Testis (tissue), 3 donors: Measurements from ENCODE around the gene TFB1M. TPM values are rescaled to one million over a fixed set of nuclear protein-coding genes. Genes with fewer than 3 reads are reported as not detected.

Experiments used
- DNase-seq: peaks from one replicate; pipeline ENCODE4 v3.0.0-alpha.2; 2019
- H3K27ac ChIP-seq, 2 donors: fragments of 200-600 bp; sonication (generic); one replicate each; pipeline ENCODE4 v1.5.1; 2019
- H3K27me3 ChIP-seq: fragments of 200-600 bp; sonication (generic); one replicate; pipeline ENCODE4 v1.5.1; 2019
- H3K36me3 ChIP-seq: fragments of 200-600 bp; sonication (generic); one replicate; pipeline ENCODE4 v1.5.1; 2017; ENCODE audit warnings: low read depth; ENCODE audit errors: missing control alignments
- H3K4me1 ChIP-seq: fragments of 200-600 bp; sonication (generic); one replicate; pipeline ENCODE4 v1.5.1; 2019
- H3K4me3 ChIP-seq, 2 donors: fragments of 200-600 bp; sonication (generic); one replicate each; pipeline ENCODE4 v1.5.1; 2017 to 2019
- H3K9me3 ChIP-seq: fragments of 200-600 bp; sonication (generic); one replicate; pipeline ENCODE4 v1.5.1; 2017
- POLR2A ChIP-seq: fragments of 450-650 bp; IDR thresholded peaks from one replicate; pipeline ENCODE4 v1.6.1; 2017; ENCODE audit warnings: antibody characterized with exemption, mild to moderate bottlenecking, moderate library complexity
- WGBS, 2 donors: methylation state at CpG; one replicate each; pipeline ENCODE4 v1.1.5; 2018; 5-methylcytosine and 5-hydroxymethylcytosine counted together
- intact Hi-C: fragments of 100-400 bp; cut with DNase I; formaldehyde crosslinking; loops from one replicate; pipeline ENCODE4 v1.15.1; 2023; ENCODE audit warnings: low total_unique reads
- polyA plus RNA-seq: library from polyadenylated mRNA; stranded (reverse); fragments of 350-450 nt; fragmentation: Illumina TruSeq; extraction: RNeasy Lipid Tissue Mini Kit (QIAGEN cat#74804); gene quantifications from one replicate; pipeline ENCODE4 v1.2.3, GENCODE V29; 2014; ENCODE audit warnings: low read depth, low replicate concordance; ENCODE audit not compliant: insufficient read depth
- total RNA-seq, 2 donors: library from RNA; depleted of rRNA; stranded (reverse); fragments of >200 nt; gene quantifications; one replicate each; pipeline ENCODE4 v1.2.3, GENCODE V29; 2016
- TF ChIP-seq, protein P1 (sequence below), 3 experiments: fragments of 450-650 bp in 2 of 3; fragments of 200-600 bp in 1 of 3; sonication (generic) in 1 of 3; IDR thresholded peaks; one replicate each; pipeline ENCODE4 v1.5.1; 2016 to 2019; ENCODE audit warnings: antibody characterized with exemption in 3 of 3, mild to moderate bottlenecking in 2 of 3, moderate library complexity in 1 of 3

TFB1M gene
- total and polyA plus RNA-seq, 3 donors from 2014 or later: 32.2 to 47.1 (median 36.1) TPM

DNA sequence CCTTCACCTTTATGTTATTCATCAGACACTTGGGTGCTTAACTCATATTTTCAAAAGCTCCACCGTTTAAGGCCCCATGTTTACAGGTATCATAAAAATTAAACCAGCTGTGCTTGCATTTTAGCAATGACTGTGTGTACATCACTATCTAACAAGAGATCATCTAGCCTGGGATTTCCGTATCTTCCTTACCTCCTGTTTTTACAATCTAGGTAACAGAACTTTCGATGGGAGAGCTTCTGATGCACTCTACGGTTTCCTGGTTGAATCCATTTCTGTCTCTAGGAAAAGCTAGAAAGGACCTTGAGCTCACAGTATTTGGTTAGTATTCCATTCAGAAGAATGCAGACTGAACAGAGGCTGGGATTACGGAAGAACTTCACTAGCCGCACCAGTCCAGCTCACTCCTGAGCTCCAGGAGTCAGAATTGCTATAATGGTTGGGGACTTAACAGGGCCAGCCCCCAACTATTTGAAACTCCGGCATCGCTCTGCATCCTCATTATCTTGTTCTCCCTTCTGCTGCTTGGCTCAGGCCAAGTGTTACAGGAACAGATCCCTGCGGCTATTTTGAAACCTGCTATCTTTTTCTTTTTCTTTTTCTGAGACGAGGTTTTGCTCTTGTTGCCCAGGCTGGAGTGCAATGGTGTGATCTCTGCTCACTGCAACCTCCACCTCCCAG is 63.4 kb downstream of the TFB1M start:
- no peaks in the 10 kb centered on the region for H3K36me3 ChIP-seq
- no peak overlapping the region for H3K4me3 ChIP-seq
- H3K9me3 ChIP-seq: no peaks in the 10 kb centered on the region
- H3K4me1 ChIP-seq: no peaks in the 10 kb centered on the region
- no peak overlapping the region for H3K27ac ChIP-seq
- DNase-seq: no peak
- intact Hi-C loops: no loop called here
- 85 to 88% methylated on average over 10 of the region's 10 CpGs for WGBS, 2 donors
- H3K27me3 ChIP-seq: no peaks in the 10 kb centered on the region
- TF ChIP-seq, protein P1, sequence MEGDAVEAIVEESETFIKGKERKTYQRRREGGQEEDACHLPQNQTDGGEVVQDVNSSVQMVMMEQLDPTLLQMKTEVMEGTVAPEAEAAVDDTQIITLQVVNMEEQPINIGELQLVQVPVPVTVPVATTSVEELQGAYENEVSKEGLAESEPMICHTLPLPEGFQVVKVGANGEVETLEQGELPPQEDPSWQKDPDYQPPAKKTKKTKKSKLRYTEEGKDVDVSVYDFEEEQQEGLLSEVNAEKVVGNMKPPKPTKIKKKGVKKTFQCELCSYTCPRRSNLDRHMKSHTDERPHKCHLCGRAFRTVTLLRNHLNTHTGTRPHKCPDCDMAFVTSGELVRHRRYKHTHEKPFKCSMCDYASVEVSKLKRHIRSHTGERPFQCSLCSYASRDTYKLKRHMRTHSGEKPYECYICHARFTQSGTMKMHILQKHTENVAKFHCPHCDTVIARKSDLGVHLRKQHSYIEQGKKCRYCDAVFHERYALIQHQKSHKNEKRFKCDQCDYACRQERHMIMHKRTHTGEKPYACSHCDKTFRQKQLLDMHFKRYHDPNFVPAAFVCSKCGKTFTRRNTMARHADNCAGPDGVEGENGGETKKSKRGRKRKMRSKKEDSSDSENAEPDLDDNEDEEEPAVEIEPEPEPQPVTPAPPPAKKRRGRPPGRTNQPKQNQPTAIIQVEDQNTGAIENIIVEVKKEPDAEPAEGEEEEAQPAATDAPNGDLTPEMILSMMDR (IDR thresholded peaks at IDR 0.05): no peak
- TF ChIP-seq POLR2A: no peak

DNA sequence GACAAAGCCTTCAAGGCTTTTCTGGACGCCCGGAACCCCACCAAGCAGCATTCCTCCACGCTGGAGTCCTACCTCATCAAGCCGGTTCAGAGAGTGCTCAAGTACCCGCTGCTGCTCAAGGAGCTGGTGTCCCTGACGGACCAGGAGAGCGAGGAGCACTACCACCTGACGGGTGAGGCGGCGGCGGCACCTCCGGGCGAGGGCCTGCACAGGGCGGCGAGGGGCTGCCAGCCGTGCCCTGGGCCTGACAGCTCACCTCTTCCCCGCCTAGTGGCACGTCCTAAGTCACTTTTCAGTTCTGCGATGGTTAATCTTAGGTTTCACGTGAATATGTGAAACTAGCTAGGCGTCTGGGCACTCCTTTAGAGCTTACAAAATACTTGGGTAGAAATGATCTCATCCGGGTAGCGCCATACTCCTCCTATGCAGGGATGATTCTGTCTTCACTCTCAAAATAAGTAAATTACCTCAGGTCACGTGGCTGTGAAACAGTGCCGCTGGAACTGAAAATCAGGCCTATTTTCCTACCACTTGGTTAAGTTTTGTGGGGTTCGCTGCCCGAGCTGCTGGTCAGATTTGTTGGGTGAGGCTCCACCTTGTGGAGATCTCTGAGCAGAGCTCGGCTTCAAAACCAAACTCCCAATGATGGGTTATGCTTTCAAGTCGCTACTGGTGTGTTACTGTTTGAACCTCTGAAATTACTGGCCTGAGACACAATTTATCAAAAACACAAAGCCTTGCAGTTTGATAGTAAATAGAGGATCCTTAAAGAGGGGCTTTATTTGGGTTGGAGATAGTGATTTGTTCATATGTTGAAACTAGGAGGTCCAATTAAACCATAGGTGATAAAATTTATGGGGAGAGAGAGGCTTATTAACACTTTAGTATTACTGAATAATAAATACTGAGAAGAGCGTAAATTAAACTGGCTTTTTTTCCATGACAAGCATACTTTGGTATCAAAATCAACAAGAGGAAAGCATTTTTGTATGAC is 66.0 kb downstream of the TFB1M start:
- peak; percentile 56 for DNase-seq
- no peaks in the 10 kb centered on the region for H3K27me3 ChIP-seq
- H3K4me1 ChIP-seq: no peaks in the 10 kb centered on the region
- no peak overlapping the region for H3K27ac ChIP-seq
- H3K36me3 ChIP-seq: no peaks in the 10 kb centered on the region
- TF ChIP-seq POLR2A: no peak
- TF ChIP-seq, protein P1 (IDR thresholded peaks at IDR 0.05): peak in 2 of 3 experiments; percentile 40 to 41
- intact Hi-C loops: loop anchor here (10.0 kb wide), 1 partner anchor 64 kb away; no protein-coding TSS in a partner anchor
- H3K4me3 ChIP-seq: no peak overlapping the region
- no peaks in the 10 kb centered on the region for H3K9me3 ChIP-seq
- WGBS, 2 donors: 77 to 79% methylated on average over 18 to 30 of the region's 30 CpGs

DNA sequence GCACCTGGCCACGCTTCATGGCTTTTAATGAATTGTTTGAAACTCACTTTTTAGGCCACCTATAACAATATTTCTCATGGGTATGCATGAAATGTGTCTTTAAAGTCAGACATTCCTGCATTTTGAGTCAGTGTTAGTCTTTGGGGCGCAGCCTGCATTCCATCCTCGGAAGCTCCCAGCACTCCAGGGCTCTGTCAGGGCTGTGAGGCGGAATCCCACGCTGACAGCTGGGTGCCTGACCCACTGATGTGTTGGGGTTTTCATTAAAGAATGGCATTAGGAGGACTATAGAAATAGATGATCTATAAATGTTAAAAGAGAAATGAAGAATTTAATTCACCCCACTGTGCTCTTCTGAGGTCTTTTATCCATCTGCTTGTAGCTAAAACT is 66.7 kb downstream of the TFB1M start:
- Histone ChIP-seq H3K27ac (no peak overlapping the region), H3K4me1 (no peaks in the 10 kb centered on the region), H3K4me3 (no peak overlapping the region), H3K27me3 (no peaks in the 10 kb centered on the region), H3K9me3 (no peaks in the 10 kb centered on the region), H3K36me3 (no peaks in the 10 kb centered on the region)
- WGBS, 2 donors: 90 to 95% methylated on average over 5 of the region's 5 CpGs
- intact Hi-C loops: loop anchor here (10.0 kb wide), 1 partner anchor 63 kb away; no protein-coding TSS in a partner anchor
- no peak for DNase-seq
- no peak for TF ChIP-seq POLR2A
- TF ChIP-seq, protein P1 (IDR thresholded peaks at IDR 0.05): no peak

DNA sequence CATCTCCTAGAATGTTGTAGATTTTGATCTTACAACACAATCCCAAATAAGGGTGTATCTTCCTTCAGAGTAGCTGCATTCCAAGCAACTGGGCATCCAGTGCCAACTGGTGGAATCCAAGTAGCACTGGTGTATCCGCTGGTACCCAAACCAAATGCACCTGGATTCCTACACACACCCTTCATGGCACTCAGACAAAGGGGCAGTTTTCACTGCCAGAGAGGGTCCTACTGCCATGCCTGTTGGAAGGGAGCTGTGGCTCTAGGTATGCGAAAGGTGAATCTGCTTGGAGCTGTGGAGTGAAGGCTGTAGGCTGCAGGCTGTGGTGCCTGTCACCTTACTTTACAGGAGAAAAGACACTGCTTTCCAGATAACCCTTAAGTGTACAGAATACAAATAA is 67.5 kb downstream of the TFB1M start:
- H3K9me3 ChIP-seq: no peaks in the 10 kb centered on the region
- H3K36me3 ChIP-seq: no peaks in the 10 kb centered on the region
- H3K4me1 ChIP-seq: no peaks in the 10 kb centered on the region
- H3K27ac ChIP-seq: no peak overlapping the region
- TF ChIP-seq, protein P1 (IDR thresholded peaks at IDR 0.05): no peak
- TF ChIP-seq POLR2A: no peak
- no peaks in the 10 kb centered on the region for H3K27me3 ChIP-seq
- intact Hi-C loops: loop anchor here (10.0 kb wide), 1 partner anchor 62 kb away; no protein-coding TSS in a partner anchor
- 84 to 92% methylated on average over 2 of the region's 2 CpGs for WGBS, 2 donors
- no peak overlapping the region for H3K4me3 ChIP-seq
- DNase-seq: no peak
